C4-2B (cell line): ENCODE results near the gene LNPEP.

Experiments used
- H3K27ac ChIP-seq: fragments of 450-650 bp; 2 replicates; pipeline ENCODE4 v1.5.1; 2017
- ZFX ChIP-seq: fragments of 450-650 bp; IDR thresholded peaks from 2 replicates; pipeline ENCODE4 v1.6.1; 2017
- TF ChIP-seq, protein P1 (sequence below): fragments of 450-650 bp; conservative IDR thresholded peaks from 2 replicates; pipeline ENCODE4 v1.5.1; 2017; ENCODE audit warnings: mild to moderate bottlenecking

Gene LNPEP

DNA sequence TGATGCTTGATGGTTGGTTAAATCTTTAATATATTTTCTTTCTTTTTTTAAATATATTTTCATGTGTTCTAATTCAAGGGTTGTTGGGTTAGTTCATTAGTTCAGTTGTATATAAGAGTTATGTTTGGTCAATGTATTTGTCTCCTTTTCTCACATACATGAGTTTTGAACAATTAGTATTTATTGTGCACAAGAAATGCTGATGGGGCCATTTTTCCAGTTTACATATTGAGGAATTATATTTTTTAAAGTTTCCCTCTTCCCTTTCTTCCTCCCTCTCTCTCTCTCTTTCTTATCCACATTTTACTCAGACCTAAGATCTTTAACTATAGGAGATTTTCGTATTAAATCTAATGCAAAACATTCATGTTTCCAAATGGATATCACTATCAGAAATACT, 74.0 kb downstream of the LNPEP start:
- H3K27ac ChIP-seq = no peak overlapping the region
- TF ChIP-seq, protein P1, sequence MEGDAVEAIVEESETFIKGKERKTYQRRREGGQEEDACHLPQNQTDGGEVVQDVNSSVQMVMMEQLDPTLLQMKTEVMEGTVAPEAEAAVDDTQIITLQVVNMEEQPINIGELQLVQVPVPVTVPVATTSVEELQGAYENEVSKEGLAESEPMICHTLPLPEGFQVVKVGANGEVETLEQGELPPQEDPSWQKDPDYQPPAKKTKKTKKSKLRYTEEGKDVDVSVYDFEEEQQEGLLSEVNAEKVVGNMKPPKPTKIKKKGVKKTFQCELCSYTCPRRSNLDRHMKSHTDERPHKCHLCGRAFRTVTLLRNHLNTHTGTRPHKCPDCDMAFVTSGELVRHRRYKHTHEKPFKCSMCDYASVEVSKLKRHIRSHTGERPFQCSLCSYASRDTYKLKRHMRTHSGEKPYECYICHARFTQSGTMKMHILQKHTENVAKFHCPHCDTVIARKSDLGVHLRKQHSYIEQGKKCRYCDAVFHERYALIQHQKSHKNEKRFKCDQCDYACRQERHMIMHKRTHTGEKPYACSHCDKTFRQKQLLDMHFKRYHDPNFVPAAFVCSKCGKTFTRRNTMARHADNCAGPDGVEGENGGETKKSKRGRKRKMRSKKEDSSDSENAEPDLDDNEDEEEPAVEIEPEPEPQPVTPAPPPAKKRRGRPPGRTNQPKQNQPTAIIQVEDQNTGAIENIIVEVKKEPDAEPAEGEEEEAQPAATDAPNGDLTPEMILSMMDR = no peak
- TF ChIP-seq ZFX = no peak

DNA sequence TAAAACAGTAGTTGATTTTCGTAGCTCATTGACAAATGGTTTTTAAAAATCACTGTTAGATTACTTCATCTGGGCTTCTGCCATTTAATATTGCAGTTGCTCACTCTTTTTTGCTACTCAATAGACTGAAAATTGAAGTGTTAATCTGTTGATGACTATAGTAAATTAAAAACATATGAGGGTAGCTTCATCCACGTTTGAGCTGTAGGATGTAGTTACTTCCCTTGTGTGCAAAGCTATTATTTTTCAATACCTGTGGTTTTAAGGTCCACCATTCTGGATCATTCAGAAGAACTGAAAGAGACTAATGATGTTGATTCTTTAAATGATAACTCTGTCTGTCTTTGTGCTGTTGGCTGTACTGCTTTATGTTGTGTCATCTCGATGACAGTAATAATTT, 74.7 kb downstream of the LNPEP start:
- no peak overlapping the region for H3K27ac ChIP-seq
- TF ChIP-seq, protein P1 = no peak
- no peak for TF ChIP-seq ZFX

DNA sequence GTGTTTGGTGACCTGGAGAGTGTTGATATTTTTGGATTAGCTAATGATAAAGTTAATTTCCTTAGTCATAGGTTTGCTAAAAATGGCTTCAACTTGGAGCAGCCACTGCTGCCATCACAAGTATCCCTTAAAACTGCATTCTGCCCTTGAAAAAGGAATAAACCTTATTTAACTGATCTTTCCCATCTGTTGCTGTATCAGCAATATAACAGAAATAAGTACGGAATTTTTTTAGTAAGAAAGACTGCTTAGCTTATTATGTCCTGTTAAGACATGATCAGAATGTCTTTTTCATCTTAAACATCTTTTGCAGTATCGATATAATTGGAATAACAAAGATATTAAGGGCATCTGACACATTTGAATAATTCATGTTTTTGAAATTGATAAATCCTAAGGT, 75.7 kb downstream of the LNPEP start:
- H3K27ac ChIP-seq = no peak overlapping the region
- TF ChIP-seq, protein P1 = no peak
- TF ChIP-seq ZFX = no peak

DNA sequence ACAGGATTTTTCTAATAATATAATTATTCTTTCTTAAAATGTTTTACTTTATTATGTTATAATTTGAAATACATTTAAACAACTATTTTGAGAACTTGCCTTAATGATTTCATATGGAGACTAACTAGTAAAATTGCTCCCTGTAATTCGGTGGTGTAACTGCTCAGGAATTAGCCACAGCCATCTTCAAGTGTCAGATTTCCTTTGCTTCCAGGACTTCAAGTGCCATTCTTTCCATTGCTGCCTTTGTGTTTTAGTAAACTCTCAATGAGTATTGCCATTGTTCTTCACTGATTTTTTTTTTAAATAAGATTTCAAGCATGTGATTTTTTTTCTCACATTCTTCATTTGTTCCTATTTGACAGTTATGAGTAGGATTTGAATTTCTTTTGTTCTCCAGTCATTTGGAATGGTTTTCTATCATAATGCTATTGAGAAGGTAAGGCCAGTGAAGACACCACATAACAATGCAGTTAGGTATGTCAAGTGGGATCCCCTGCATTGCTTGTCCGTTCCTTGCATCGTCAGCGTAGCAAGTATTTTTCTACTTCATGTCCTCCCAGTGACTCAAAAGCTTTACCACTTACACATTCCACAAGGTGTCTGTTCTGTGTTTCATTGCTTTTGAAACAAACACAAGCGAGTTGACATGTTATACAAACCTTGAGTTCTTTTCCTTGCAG, 83.7 kb downstream of the LNPEP start:
- no peak overlapping the region for H3K27ac ChIP-seq
- TF ChIP-seq ZFX = no peak
- TF ChIP-seq, protein P1 = no peak

DNA sequence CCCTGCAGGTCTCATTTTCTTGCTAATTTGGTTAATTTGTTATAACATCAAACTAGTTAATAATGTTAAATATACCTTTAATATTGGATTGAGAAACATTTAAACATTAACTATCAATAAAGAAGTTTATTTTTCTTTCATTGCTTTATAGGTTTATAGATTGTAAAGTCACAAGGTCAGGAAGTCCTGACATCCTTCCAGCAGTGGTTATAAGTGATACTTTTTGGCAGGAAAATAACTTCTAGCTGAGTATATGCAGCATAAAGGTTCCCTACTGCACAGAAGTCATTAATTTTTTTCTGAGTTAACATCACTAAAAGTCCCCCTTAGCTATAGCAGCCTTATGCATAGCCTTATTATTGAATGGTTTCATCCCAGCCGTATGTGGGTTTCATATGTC, 85.5 kb downstream of the LNPEP start:
- H3K27ac ChIP-seq = no peak overlapping the region
- TF ChIP-seq, protein P1 = no peak
- no peak for TF ChIP-seq ZFX

DNA sequence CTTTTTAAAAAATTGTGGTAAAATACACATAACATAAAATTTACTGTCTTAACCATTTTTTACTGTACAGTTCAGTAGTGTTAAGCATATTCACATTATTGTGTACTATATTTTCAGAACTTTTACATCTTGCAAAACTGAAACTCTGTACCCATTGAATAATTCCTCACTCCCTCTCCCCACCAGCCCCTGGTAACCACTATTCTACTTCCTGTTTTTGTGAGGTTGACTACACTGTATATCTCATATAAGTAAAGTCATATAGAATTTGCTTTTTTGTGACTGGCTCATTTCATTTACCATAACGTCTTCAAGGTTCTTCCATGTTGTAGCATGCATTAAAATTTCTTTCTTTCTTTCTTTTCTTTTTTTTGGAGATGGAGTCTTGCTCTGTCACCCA, 87.0 kb downstream of the LNPEP start:
- TF ChIP-seq, protein P1 = no peak
- no peak for TF ChIP-seq ZFX
- H3K27ac ChIP-seq = no peak overlapping the region

DNA sequence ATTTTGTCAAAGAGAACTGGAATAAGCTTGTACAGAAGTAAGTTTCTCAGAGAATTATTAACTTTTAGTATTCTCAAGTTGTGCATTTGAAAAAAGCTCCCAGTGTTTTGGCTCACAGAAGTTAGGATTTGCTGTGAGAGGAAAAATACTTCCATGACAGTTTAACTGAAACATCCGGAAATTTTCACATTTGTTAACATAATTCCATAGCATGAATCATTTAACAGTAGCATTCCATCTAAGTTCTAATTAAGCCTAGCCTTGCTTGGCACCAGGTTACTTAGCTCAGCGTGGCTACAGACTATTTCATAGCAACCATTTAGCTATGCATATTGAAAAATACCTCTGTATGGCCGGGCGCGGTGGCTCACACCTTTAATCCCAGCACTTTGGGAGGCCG, 90.8 kb downstream of the LNPEP start:
- no peak for TF ChIP-seq ZFX
- TF ChIP-seq, protein P1 = no peak
- H3K27ac ChIP-seq = no peak overlapping the region
